ENCODE measurements around the gene STK33.

The STK33 gene

GRCh38 chr11:8345179-8345578 lies 248.8 kb downstream of the STK33 start:
- H3K27me3 ChIP-seq (replicated peaks; ENCODE audit: control insufficient read depth, insufficient read depth, low read length) = no peaks in the 10 kb centered on the region
- H3K36me3 ChIP-seq (ENCODE audit: control insufficient read depth, insufficient read depth, low read length) = no peaks in the 10 kb centered on the region
- no peak overlapping the region for H3K4me3 ChIP-seq (replicated peaks; ENCODE audit: low read depth, low read length)
- TF ChIP-seq, protein P1, sequence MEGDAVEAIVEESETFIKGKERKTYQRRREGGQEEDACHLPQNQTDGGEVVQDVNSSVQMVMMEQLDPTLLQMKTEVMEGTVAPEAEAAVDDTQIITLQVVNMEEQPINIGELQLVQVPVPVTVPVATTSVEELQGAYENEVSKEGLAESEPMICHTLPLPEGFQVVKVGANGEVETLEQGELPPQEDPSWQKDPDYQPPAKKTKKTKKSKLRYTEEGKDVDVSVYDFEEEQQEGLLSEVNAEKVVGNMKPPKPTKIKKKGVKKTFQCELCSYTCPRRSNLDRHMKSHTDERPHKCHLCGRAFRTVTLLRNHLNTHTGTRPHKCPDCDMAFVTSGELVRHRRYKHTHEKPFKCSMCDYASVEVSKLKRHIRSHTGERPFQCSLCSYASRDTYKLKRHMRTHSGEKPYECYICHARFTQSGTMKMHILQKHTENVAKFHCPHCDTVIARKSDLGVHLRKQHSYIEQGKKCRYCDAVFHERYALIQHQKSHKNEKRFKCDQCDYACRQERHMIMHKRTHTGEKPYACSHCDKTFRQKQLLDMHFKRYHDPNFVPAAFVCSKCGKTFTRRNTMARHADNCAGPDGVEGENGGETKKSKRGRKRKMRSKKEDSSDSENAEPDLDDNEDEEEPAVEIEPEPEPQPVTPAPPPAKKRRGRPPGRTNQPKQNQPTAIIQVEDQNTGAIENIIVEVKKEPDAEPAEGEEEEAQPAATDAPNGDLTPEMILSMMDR (IDR thresholded peaks at IDR 0.05; ENCODE audit: insufficient read depth, low read length, poor library complexity, severe bottlenecking) = no peak
- no peak for DNase-seq (ENCODE audit: extremely low read depth, insufficient read length)

DNA sequence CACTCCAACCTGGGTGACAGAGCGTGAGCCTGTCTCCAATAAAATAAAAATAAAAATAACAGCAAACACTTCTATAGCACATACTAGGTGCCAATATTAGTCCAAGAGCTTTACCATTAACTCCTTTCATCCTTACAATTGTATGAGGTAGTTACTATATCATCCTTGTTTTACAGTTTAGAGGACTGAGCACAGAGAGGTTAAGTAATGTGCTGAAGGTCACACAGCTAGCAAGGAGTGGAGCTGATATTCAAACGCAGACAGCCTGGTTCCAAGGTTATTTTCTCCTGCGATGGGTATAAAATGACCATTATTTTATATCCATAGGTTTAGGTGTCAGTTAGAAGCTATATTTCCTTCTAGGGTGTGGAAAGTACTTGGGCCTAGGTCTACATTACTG lies 249.7 kb downstream of the STK33 start:
- DNase-seq (ENCODE audit: extremely low read depth, insufficient read length) = no peak
- no peak overlapping the region for H3K4me3 ChIP-seq (replicated peaks; ENCODE audit: low read depth, low read length)
- H3K27me3 ChIP-seq (replicated peaks; ENCODE audit: control insufficient read depth, insufficient read depth, low read length) = no peaks in the 10 kb centered on the region
- TF ChIP-seq, protein P1 (IDR thresholded peaks at IDR 0.05; ENCODE audit: insufficient read depth, low read length, poor library complexity, severe bottlenecking) = no peak
- H3K36me3 ChIP-seq (ENCODE audit: control insufficient read depth, insufficient read depth, low read length) = no peaks in the 10 kb centered on the region

DNA sequence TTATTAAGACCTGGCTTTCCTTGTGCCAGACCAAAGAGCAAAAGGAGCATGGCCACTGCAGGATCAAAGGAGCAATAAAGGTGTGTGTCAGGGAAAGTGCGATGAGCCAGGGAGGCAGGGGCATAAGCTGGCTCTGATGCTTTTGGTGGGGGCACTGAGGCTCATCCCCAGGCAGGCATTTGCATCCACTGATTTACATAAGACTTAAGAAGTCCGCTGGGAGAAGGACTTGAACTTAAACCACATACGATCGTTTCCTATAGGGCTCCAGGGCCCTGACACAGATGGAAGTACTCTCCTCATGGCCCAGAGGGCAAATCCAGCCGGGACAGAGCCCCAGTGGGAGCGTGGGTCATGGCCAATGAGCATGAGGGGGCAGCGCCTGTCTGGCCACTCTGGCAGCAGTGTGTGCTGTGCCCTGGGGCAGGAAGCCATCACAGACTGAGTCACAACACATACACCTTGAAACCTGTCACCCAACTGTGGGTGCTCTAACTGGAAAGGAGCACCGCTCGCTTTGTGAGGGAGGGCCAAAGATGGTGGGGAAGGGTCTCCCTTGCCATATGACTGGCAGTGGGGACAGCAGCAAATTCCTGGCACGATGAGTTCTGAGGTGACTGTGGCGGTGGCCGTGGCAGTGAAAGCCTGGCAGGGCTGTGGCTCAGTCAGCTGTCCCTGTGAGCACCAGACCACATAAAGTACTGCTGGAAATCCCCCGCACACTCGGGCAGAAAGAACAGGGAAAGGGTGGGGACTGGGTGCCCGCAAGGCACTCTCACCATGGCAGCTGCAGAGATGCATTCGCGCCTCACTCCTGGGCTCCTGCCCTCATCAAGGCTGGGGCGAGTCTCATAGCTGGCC lies 251.0 kb downstream of the STK33 start:
- peak; percentile 62 for DNase-seq (ENCODE audit: extremely low read depth, insufficient read length)
- Histone ChIP-seq H3K27me3 (replicated peaks; ENCODE audit: control insufficient read depth, insufficient read depth, low read length) (no peaks in the 10 kb centered on the region), H3K36me3 (ENCODE audit: control insufficient read depth, insufficient read depth, low read length) (no peaks in the 10 kb centered on the region), H3K4me3 (replicated peaks; ENCODE audit: low read depth, low read length) (no peak overlapping the region)
- TF ChIP-seq, protein P1 (IDR thresholded peaks at IDR 0.05; ENCODE audit: insufficient read depth, low read length, poor library complexity, severe bottlenecking) = no peak

DNA sequence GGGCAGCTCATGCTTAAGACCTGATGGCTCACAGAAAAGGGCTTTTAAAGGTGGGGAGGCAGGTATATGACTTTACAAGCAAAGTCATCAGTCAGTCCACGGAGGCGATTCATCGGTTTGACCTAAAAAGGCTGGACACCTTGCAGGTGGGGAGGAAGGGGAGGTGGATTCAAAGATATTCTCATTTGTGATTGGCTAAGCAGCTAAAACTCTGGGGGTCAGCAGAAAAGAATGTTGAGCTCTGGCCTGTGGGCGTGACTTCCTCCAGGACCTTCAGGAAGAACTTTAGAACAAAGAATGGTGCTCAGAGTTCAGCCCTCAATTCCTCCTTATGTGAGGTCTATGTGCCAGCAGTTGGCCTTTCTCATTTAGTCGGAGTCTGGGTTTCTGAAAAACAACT lies 252.0 kb downstream of the STK33 start:
- Histone ChIP-seq H3K36me3 (ENCODE audit: control insufficient read depth, insufficient read depth, low read length) (no peaks in the 10 kb centered on the region), H3K4me3 (replicated peaks; ENCODE audit: low read depth, low read length) (no peak overlapping the region), H3K27me3 (replicated peaks; ENCODE audit: control insufficient read depth, insufficient read depth, low read length) (no peaks in the 10 kb centered on the region)
- DNase-seq (ENCODE audit: extremely low read depth, insufficient read length) = no peak
- TF ChIP-seq, protein P1 (IDR thresholded peaks at IDR 0.05; ENCODE audit: insufficient read depth, low read length, poor library complexity, severe bottlenecking) = no peak

Data from GM06990 (cell line).